GM10266 (cell line): ENCODE measurements around the gene GAB1.

ENCODE experiments used
- DNase-seq: peaks from one replicate; pipeline ENCODE4 v3.0.0; 2012; ENCODE audit errors: extremely low spot score
- CTCF ChIP-seq: IDR thresholded peaks from 2 replicates; pipeline ENCODE4 v1.5.1; 2012; ENCODE audit warnings: mild to moderate bottlenecking, low read depth; ENCODE audit not compliant: control insufficient read depth, insufficient read depth; ENCODE audit errors: missing control alignments

Gene GAB1

DNA sequence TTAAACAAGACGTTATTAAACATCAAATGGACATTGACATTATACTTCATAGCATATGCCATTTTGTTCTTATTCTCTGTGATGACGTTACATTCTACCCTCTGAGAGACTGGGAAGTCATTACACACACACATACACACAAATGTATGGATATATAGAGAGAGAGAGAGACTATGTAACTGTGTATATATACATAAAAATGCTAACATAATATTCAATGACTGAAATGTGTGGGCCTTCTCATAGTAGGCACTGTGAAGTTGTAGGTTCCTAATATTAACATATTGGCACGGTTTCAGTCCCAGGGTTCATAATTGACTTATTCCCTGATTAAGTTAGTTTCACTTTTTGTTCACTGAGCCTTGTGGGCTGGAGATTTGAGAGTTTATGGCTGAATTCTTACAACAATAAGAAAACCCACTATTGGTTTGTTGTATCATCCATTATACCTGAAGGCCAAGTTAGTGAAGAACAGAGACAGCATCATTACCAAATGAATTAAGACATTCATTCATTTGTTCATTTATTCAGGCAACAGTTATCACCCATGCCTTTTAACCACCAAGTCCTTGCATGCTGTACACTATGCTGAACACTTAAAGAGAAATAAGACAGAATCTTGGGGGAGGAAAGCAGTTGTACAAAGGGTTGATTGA is 68.5 kb downstream of the GAB1 start:
- peak; percentile 6 for DNase-seq
- no peak for TF ChIP-seq CTCF

DNA sequence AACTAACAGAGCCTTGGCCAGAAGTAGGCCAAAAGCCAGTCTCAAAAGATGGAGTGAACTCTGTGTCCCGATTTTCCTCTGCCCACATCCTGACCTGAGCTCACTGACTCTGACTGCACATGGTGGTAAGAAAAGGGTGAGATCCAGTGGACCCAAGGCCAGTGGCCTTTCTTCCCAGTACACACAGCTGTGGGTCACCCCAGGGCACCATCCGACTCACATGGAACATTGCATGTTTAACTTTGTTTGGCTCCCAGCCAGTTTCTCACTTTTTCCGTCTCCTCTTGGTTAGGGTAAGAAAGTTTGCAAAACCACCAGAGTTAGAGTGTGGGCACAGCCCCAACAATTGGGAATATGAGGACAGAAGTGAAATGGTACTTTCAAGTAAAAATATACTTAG is 69.8 kb downstream of the GAB1 start:
- DNase-seq: no peak
- no peak for TF ChIP-seq CTCF

- no peak for DNase-seq
- TF ChIP-seq CTCF: no peak
Observed at GRCh38 chr4:143407474-143407873, 70.8 kb downstream of the GAB1 start.

DNA sequence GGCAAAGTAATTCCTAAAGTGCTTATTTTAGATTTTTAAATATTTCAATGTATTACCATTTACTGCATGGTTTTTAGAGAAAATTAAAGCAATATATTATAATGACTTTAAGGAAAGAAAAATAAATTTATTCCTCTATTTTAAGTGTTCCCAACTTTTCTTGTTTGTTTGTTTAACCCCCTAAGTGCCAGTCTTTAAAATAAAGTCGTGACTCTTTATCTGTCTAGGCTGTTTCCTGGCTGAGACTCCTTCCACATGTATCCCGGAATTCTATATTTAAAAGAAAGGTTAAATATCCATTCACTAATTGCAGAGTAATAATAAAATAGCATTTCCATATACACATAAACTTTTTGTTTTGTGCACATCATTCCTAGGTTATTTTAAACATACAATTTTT is 71.2 kb downstream of the GAB1 start:
- DNase-seq: no peak
- no peak for TF ChIP-seq CTCF

DNA sequence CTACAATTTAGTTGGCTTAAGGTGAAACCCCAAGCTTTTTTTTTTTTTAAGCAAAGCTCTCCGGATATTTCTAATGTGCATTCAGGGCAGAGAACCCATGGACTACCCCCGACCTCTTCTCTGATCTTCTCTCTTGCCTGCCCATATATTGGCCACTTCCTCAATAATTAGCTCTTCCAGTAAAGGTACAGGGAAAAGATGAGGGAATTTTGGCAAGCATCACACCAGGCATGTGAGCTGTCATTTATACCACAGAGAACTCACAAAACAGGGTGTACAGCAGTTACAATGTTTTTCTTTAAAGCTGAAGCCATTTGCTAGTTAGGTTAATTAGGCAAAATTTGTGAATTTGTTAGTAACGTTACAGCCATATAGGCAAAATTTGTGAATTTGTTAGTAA is 73.3 kb downstream of the GAB1 start:
- TF ChIP-seq CTCF: no peak
- no peak for DNase-seq

DNA sequence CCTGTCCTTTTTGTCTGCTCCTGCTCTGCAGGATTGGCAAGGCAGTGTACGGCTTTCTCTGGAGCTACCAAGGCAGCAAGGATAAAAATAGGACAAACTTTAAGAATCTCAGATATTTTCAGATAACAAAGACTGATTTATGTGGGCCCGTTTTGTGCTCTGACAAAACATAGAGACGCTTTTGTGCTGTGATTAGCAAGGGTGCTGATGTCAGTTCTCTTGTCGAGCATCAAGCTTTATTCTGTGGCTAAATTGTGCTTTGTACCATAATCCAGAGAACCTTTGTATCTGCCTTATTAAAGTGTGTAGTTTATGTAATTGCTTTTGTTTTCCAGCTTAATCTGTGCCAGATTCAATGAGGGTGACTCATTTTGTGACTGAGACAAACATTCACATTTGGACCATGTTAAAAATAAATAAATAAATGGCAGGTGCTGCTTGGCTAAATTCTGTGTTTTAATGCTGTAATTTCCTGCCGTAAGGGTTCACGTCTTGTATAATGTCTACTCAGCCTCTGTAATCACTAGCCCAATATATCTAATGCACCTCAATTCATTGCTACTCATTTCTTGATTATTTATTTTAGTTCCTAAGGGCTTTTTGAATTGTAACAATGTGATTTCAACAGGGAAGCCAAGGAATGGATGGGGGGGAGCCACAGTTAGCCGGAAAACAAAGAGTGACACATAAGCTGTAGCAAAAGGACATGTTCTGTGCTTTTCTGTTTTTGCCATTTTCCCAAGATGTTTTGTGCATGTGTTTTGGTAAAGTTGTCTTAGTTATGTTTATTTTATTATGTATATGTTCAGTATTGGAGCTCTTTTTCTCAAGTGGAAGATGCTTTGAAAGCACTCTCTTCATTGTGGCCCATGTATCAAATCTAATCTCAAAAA is 75.1 kb downstream of the GAB1 start:
- TF ChIP-seq CTCF: no peak

DNA sequence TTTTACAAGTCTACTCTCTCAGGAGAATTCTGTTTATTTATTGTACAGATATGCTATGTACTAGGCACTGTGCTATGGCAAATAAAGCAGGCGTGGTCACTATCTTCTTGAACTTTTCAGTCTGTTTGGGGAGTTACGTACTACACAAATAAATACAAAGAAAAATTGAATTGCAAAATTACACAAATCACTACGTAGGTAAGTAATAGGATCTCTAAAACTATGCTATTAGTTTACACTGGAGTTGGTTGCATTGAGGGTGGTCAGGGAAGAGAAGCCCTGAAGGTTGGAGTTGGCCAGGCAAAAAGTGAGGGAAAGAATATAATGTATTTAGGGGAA is 75.7 kb downstream of the GAB1 start:
- TF ChIP-seq CTCF: no peak
- DNase-seq: no peak

More for the DNA sequence above, 75.1 kb downstream of the GAB1 start:
- DNase-seq: no peak
